IMR-90 (cell line): ENCODE measurements around the gene ZFAND2B. TPM values are rescaled to one million over a fixed set of nuclear protein-coding genes. Genes with fewer than 3 reads are reported as not detected.

Source experiments
- ATAC-seq: fragments of 200-7000 bp; cut with Tn5 transposase; 2 replicates; pipeline ENCODE4 v1.9.1; 2020; ENCODE audit warnings: low read depth, mild to moderate bottlenecking, moderate library complexity
- BruUV-seq: library from RNA; stranded (reverse); fragments of 400-500 nt; replicated peaks from 2 replicates; lab custom pipeline; 2021; lab: Mats Ljungman, UMichigan
- CTCF ChIA-PET: fragments of 300-600 bp; formaldehyde crosslinking; extraction: SDS; loops from one replicate; lab custom pipeline; 2021; ENCODE audit warnings: antibody characterized with exemption; lab: Yijun Ruan, JAX
- POLR2A ChIA-PET: fragments of 300-600 bp; sonication (Branson Sonifier 250); formaldehyde crosslinking; loops from one replicate; lab custom pipeline; 2022; ENCODE audit warnings: antibody characterized with exemption; ENCODE audit not compliant: unreplicated experiment; lab: Charles Lee
- DNase-seq: peaks from one replicate; pipeline ENCODE4 v3.0.0; 2013
- H2AFZ ChIP-seq: replicated peaks from 2 replicates; pipeline ENCODE3; 2013; ENCODE audit warnings: low read length, mild to moderate bottlenecking; ENCODE audit not compliant: poor library complexity
- H2AK5ac ChIP-seq: 2 replicates; pipeline ENCODE4 v1.6.1; 2013; ENCODE audit warnings: low read depth, low read length, inconsistent platforms
- H2AK9ac ChIP-seq: replicated peaks from 2 replicates; pipeline ENCODE3; 2013; ENCODE audit warnings: mild to moderate bottlenecking, low read depth, low read length, moderate library complexity; ENCODE audit not compliant: poor library complexity
- H2BK120ac ChIP-seq: 2 replicates; pipeline ENCODE4 v1.6.1; 2013; ENCODE audit warnings: low read depth, low read length, inconsistent platforms
- H2BK15ac ChIP-seq: 3 replicates; pipeline ENCODE4 v1.6.1; 2013; ENCODE audit warnings: low read depth, low read length, inconsistent platforms
- H2BK20ac ChIP-seq: 2 replicates; pipeline ENCODE4 v1.6.1; 2013; ENCODE audit warnings: low read depth, mild to moderate bottlenecking, inconsistent platforms, low read length, moderate library complexity
- H2BK5ac ChIP-seq: 2 replicates; pipeline ENCODE4 v1.6.1; 2013; ENCODE audit warnings: mild to moderate bottlenecking, low read depth, low read length, inconsistent platforms; ENCODE audit not compliant: poor library complexity, severe bottlenecking
- H3K14ac ChIP-seq: replicated peaks from 2 replicates; pipeline ENCODE4 v1.6.1; 2013; ENCODE audit warnings: low read depth, low read length, inconsistent platforms
- H3K18ac ChIP-seq: 2 replicates; pipeline ENCODE4 v1.6.1; 2013; ENCODE audit warnings: low read depth, low read length, control low read depth
- H3K23ac ChIP-seq: 2 replicates; pipeline ENCODE4 v1.6.1; 2013; ENCODE audit warnings: low read depth, low read length, inconsistent platforms
- H3K27ac ChIP-seq: 2 replicates; pipeline ENCODE4 v1.5.1; 2013; ENCODE audit warnings: mild to moderate bottlenecking, control low read depth, low read length; ENCODE audit not compliant: insufficient read depth
- H3K27me3 ChIP-seq: 2 replicates; pipeline ENCODE4 v1.6.1; 2013; ENCODE audit warnings: low read length; ENCODE audit not compliant: control insufficient read depth, insufficient read depth
- H3K36me3 ChIP-seq: 2 replicates; pipeline ENCODE4 v1.6.1; 2013; ENCODE audit warnings: low read length, mixed read lengths; ENCODE audit not compliant: control insufficient read depth, insufficient read depth
- H3K4ac ChIP-seq: 2 replicates; pipeline ENCODE4 v1.6.1; 2013; ENCODE audit warnings: low read depth, low read length, inconsistent platforms
- H3K4me1 ChIP-seq: 2 replicates; pipeline ENCODE4 v1.6.1; 2013; ENCODE audit warnings: low read length, mixed read lengths; ENCODE audit not compliant: control insufficient read depth, insufficient read depth
- H3K4me2 ChIP-seq: 2 replicates; pipeline ENCODE4 v1.6.1; 2013; ENCODE audit warnings: low read depth, mild to moderate bottlenecking, control low read depth, low read length, moderate library complexity
- H3K4me3 ChIP-seq: 2 replicates; pipeline ENCODE4 v1.5.1; 2013; ENCODE audit warnings: low read depth, mild to moderate bottlenecking, control low read depth, low read length, moderate library complexity; ENCODE audit not compliant: insufficient read depth
- H3K56ac ChIP-seq: 2 replicates; pipeline ENCODE4 v1.6.1; 2013; ENCODE audit warnings: low read length, inconsistent platforms; ENCODE audit not compliant: insufficient read depth; ENCODE audit errors: extremely low read depth
- H3K79me1 ChIP-seq, 2 experiments: 2 replicates each; pipeline ENCODE4 v1.6.1; 2013; ENCODE audit warnings: low read length in 2 of 2, inconsistent platforms in 1 of 2, low read depth in 1 of 2
- H3K9ac ChIP-seq: 2 replicates; pipeline ENCODE4 v1.6.1; 2013; ENCODE audit warnings: low read depth, low read length, control low read depth
- H3K9me1 ChIP-seq: 2 replicates; pipeline ENCODE4 v1.6.1; 2013; ENCODE audit warnings: low read length, inconsistent platforms; ENCODE audit not compliant: insufficient read depth
- H3K9me3 ChIP-seq: 2 replicates; pipeline ENCODE4 v1.6.1; 2013; ENCODE audit warnings: low read length; ENCODE audit not compliant: control insufficient read depth, insufficient read depth
- H4K20me1 ChIP-seq: 2 replicates; pipeline ENCODE4 v1.6.1; 2013; ENCODE audit warnings: low read length, inconsistent platforms; ENCODE audit not compliant: insufficient read depth
- H4K5ac ChIP-seq: 2 replicates; pipeline ENCODE4 v1.6.1; 2013; ENCODE audit warnings: mild to moderate bottlenecking, low read depth, low read length, control low read depth
- H4K8ac ChIP-seq, 2 experiments: 2 replicates each; pipeline ENCODE4 v1.6.1; 2013; ENCODE audit warnings: low read depth in 2 of 2, low read length in 2 of 2, control low read depth in 1 of 2, inconsistent platforms in 1 of 2
- H4K91ac ChIP-seq: 2 replicates; pipeline ENCODE4 v1.6.1; 2013; ENCODE audit warnings: low read depth, low read length, inconsistent platforms; ENCODE audit not compliant: insufficient read depth
- BHLHE40 ChIP-seq: fragments of 150-350 bp; IDR thresholded peaks from 2 replicates; pipeline ENCODE4 v1.6.1; 2016; ENCODE audit warnings: mild to moderate bottlenecking, low read depth, low read length
- CEBPB ChIP-seq: IDR thresholded peaks from 2 replicates; pipeline ENCODE4 v1.6.1; 2012; ENCODE audit warnings: low read depth, low read length, improper control_type of control experiment
- CTCF ChIP-seq: conservative IDR thresholded peaks from 2 replicates; pipeline ENCODE4 v1.5.1; 2012; ENCODE audit warnings: mild to moderate bottlenecking, low read depth, low read length, improper control_type of control experiment
- ELK1 ChIP-seq: fragments of 150-350 bp; IDR thresholded peaks from 2 replicates; pipeline ENCODE4 v1.6.1; 2016; ENCODE audit warnings: low read depth, mild to moderate bottlenecking, low read length, moderate library complexity, borderline replicate concordance
- MAFK ChIP-seq: IDR thresholded peaks from 2 replicates; pipeline ENCODE4 v1.6.1; 2012; ENCODE audit warnings: low read depth, low read length, improper control_type of control experiment
- MAZ ChIP-seq: IDR thresholded peaks from 2 replicates; pipeline ENCODE4 v1.6.1; 2012; ENCODE audit warnings: low read depth, mild to moderate bottlenecking, low read length, improper control_type of control experiment, moderate library complexity, borderline replicate concordance
- MXI1 ChIP-seq: IDR thresholded peaks from 2 replicates; pipeline ENCODE4 v1.6.1; 2012; ENCODE audit warnings: low read depth, mild to moderate bottlenecking, low read length, moderate library complexity, borderline replicate concordance
- NFE2L2 ChIP-seq: fragments of 150-350 bp; IDR thresholded peaks from 2 replicates; pipeline ENCODE4 v1.6.1; 2016; ENCODE audit warnings: low read depth, mild to moderate bottlenecking, low read length
- POLR2A ChIP-seq: IDR thresholded peaks from 2 replicates; pipeline ENCODE4 v1.6.1; 2012; ENCODE audit warnings: mild to moderate bottlenecking, low read depth, low read length
- RAD21 ChIP-seq: IDR thresholded peaks from 2 replicates; pipeline ENCODE4 v1.6.1; 2012; ENCODE audit warnings: low read length, improper control_type of control experiment
- RCOR1 ChIP-seq: IDR thresholded peaks from 2 replicates; pipeline ENCODE4 v1.6.1; 2012; ENCODE audit warnings: mild to moderate bottlenecking, low read length, improper control_type of control experiment; ENCODE audit not compliant: insufficient replicate concordance
- RFX5 ChIP-seq: IDR thresholded peaks from 2 replicates; pipeline ENCODE4 v1.8.0; 2012; ENCODE audit warnings: low read depth, mild to moderate bottlenecking, low read length, moderate library complexity
- SMC3 ChIP-seq: fragments of 150-350 bp; IDR thresholded peaks from 2 replicates; pipeline ENCODE4 v1.6.1; 2016; ENCODE audit warnings: low read depth, mild to moderate bottlenecking, antibody characterized with exemption, low read length, moderate library complexity
- USF2 ChIP-seq: fragments of 150-350 bp; IDR thresholded peaks from 2 replicates; pipeline ENCODE4 v1.6.1; 2017; ENCODE audit warnings: mild to moderate bottlenecking, antibody characterized with exemption, low read length, low read depth
- WGBS, 2 experiments: methylation state at CpG; one replicate each; pipeline versions ENCODE4 v1.1.5 to v1.1.7; 2013; ENCODE audit warnings: missing lambda C conversion rate in 2 of 2; ENCODE audit not compliant: insufficient read length in 1 of 2; ENCODE audit errors: extremely low coverage in 2 of 2; 5-methylcytosine and 5-hydroxymethylcytosine counted together
- dilution Hi-C: fragments of 300-500 bp; cut with HindIII; formaldehyde crosslinking; loops from one replicate; pipeline ENCODE4 v1.14.3; 2018; ENCODE audit warnings: low sequenced_read_pairs; ENCODE audit not compliant: unreplicated experiment
- in situ Hi-C: fragments of 300-500 bp; cut with MboI; formaldehyde crosslinking; loops from 3 replicates; pipeline ENCODE4 v1.14.3; 2019; ENCODE audit warnings: low sequenced_read_pairs, inconsistent platforms, mixed read lengths
- intact Hi-C: fragments of 100-400 bp; cut with micrococcal nuclease; formaldehyde crosslinking; loops from 2 replicates; pipeline ENCODE4 v1.10.0; 2022
- polyA plus RNA-seq, 3 experiments: library from polyadenylated mRNA; depleted of rRNA; stranded (reverse); fragments of >200 nt; gene quantifications; 2 replicates each; pipeline ENCODE4 v1.2.3, GENCODE V29; 2012; ENCODE audit warnings: low replicate concordance in 1 of 3
- total RNA-seq: library from RNA; depleted of rRNA; stranded (reverse); fragments of >200 nt; gene quantifications from 2 replicates; pipeline ENCODE4 v1.2.3, GENCODE V29; 2012

Gene ZFAND2B
- total and polyA plus RNA-seq, 2 of the 4 experiments (the other 2 are of a cell fraction): 25.5 to 38.3 TPM

- TF ChIP-seq SMC3: no peak
- TF ChIP-seq POLR2A: no peak
- TF ChIP-seq NFE2L2: no peak
- TF ChIP-seq BHLHE40: no peak
- TF ChIP-seq RFX5: no peak
- no peak for TF ChIP-seq MAZ
These were observed 39.3 kb downstream of the ZFAND2B start (continued) for GRCh38 chr2:219245899-219246230.

- no peak for ATAC-seq
- Histone ChIP-seq H4K5ac (no peak overlapping the region), H3K56ac (no peak overlapping the region), H3K9me1 (peaks cover 44% of the 10 kb centered on the region), H2BK5ac (no peak overlapping the region), H4K8ac (no peak overlapping the region), H3K23ac (no peak overlapping the region), H3K9me3 (no peaks in the 10 kb centered on the region), H3K27me3 (no peaks in the 10 kb centered on the region), H3K79me1 (peaks cover 23 to 48% of the 10 kb centered on the region in 2 experiments), H2BK15ac (no peak overlapping the region), H2AFZ (no peak overlapping the region), H2BK20ac (no peak overlapping the region), H3K14ac (no peak overlapping the region), H4K20me1 (0 out of 2 replicates have a peak, but pooled peaks cover 8% of the 10 kb centered on the region), H2BK120ac (no peak overlapping the region), H3K27ac (no peak overlapping the region), H3K4ac (no peak overlapping the region), H3K9ac (no peak overlapping the region), H2AK5ac (no peak overlapping the region), H2AK9ac (no peak overlapping the region), H3K4me2 (no peak overlapping the region), H4K91ac (no peak overlapping the region), H3K4me1 (peaks cover 29% of the 10 kb centered on the region), H3K4me3 (no peak overlapping the region), H3K18ac (no peak overlapping the region), H3K36me3 (peaks cover 21% of the 10 kb centered on the region; the same call in 1 of the 2 replicates)
- BruUV-seq: no TSS peak
- dilution Hi-C loops: no loop called here
- WGBS, 2 experiments: 100% methylated on average over 3 of the region's 10 CpGs; no CpG with 5 or more reads in 1 of the 2 experiments
- in situ Hi-C loops: no loop called here
- intact Hi-C loops: no loop called here
- POLR2A ChIA-PET: no interaction called here
- CTCF ChIA-PET: interaction anchor here (3.0 kb wide), 1 partner anchor 49 kb away, joined by 14 read pairs; no protein-coding TSS in a partner anchor
- no peak for DNase-seq
- TF ChIP-seq MAZ (no peak), NFE2L2 (no peak), ELK1 (no peak), SMC3 (no peak), BHLHE40 (no peak), RFX5 (no peak), RAD21 (no peak), CEBPB (no peak), MXI1 (no peak), USF2 (no peak), POLR2A (no peak), CTCF (no peak), MAFK (no peak), RCOR1 (no peak)
These were observed 40.0 kb downstream of the ZFAND2B start for GRCh38 chr2:219246559-219246958.
